Measurements from ENCODE around the gene TRIM72.

TRIM72 gene

GRCh38 chr16:31189412-31189778 is 24.5 kb upstream of the TRIM72 start:
- TF ChIP-seq EZH2phosphoT487 (IDR thresholded peaks at IDR 0.05; ENCODE audit: low read depth) = no peak
- no peak for TF ChIP-seq CTCF (IDR thresholded peaks at IDR 0.05; ENCODE audit: low read depth, low read length)
- no peaks in the 10 kb centered on the region for H3K27me3 ChIP-seq (ENCODE audit: low read depth, low read length)
- H3K27ac ChIP-seq (ENCODE audit: low read length) = no peak overlapping the region
- no peak overlapping the region for H2AFZ ChIP-seq (ENCODE audit: low read depth, low read length)
- 0 out of 2 replicates have a peak, but pooled peaks cover 2% of the 10 kb centered on the region for H3K4me1 ChIP-seq (ENCODE audit: low read length)
- H3K36me3 ChIP-seq (replicated peaks; ENCODE audit: low read depth, low read length) = peaks cover 98% of the 10 kb centered on the region
- peaks cover 97% of the 10 kb centered on the region for H4K20me1 ChIP-seq (ENCODE audit: insufficient read depth, low read length)
- no peak overlapping the region for H3K4me2 ChIP-seq (ENCODE audit: low read length)
- no peaks in the 10 kb centered on the region for H3K9me3 ChIP-seq (ENCODE audit: insufficient read depth, low read length)
- H3K4me3 ChIP-seq (ENCODE audit: low read length) = no peak overlapping the region
- H3K79me2 ChIP-seq (ENCODE audit: low read length) = peaks cover 82% of the 10 kb centered on the region
- no peak overlapping the region for H3K9ac ChIP-seq (ENCODE audit: low read length)

GRCh38 chr16:31190061-31190460 is 23.9 kb upstream of the TRIM72 start:
- no peaks in the 10 kb centered on the region for H3K27me3 ChIP-seq (ENCODE audit: low read depth, low read length)
- H3K79me2 ChIP-seq (ENCODE audit: low read length) = peaks cover 79% of the 10 kb centered on the region
- H3K4me2 ChIP-seq (ENCODE audit: low read length) = no peak overlapping the region
- TF ChIP-seq EZH2phosphoT487 (IDR thresholded peaks at IDR 0.05; ENCODE audit: low read depth) (no peak), CTCF (IDR thresholded peaks at IDR 0.05; ENCODE audit: low read depth, low read length) (no peak)
- H3K4me1 ChIP-seq (ENCODE audit: low read length) = 0 out of 2 replicates have a peak, but pooled peaks cover 2% of the 10 kb centered on the region
- no peak overlapping the region for H3K9ac ChIP-seq (ENCODE audit: low read length)
- H2AFZ ChIP-seq (ENCODE audit: low read depth, low read length) = no peak overlapping the region
- H3K36me3 ChIP-seq (replicated peaks; ENCODE audit: low read depth, low read length) = peaks cover 99% of the 10 kb centered on the region
- peaks cover 97% of the 10 kb centered on the region for H4K20me1 ChIP-seq (ENCODE audit: insufficient read depth, low read length)
- H3K9me3 ChIP-seq (ENCODE audit: insufficient read depth, low read length) = no peaks in the 10 kb centered on the region
- H3K27ac ChIP-seq (ENCODE audit: low read length) = no peak overlapping the region
- no peak overlapping the region for H3K4me3 ChIP-seq (ENCODE audit: low read length)

- no peak overlapping the region for H3K4me3 ChIP-seq (ENCODE audit: low read length)
- H3K27me3 ChIP-seq (ENCODE audit: low read depth, low read length) = no peaks in the 10 kb centered on the region
- no peak overlapping the region for H3K4me2 ChIP-seq (ENCODE audit: low read length)
- H3K27ac ChIP-seq (ENCODE audit: low read length) = no peak overlapping the region
- TF ChIP-seq EZH2phosphoT487 (IDR thresholded peaks at IDR 0.05; ENCODE audit: low read depth) = no peak
- no peak for TF ChIP-seq CTCF (IDR thresholded peaks at IDR 0.05; ENCODE audit: low read depth, low read length)
- H4K20me1 ChIP-seq (ENCODE audit: insufficient read depth, low read length) = peaks cover 94% of the 10 kb centered on the region
- no peaks in the 10 kb centered on the region for H3K9me3 ChIP-seq (ENCODE audit: insufficient read depth, low read length)
- H3K9ac ChIP-seq (ENCODE audit: low read length) = no peak overlapping the region
- 0 out of 2 replicates have a peak, but pooled peaks cover 2% of the 10 kb centered on the region for H3K4me1 ChIP-seq (ENCODE audit: low read length)
- no peak overlapping the region for H2AFZ ChIP-seq (ENCODE audit: low read depth, low read length)
- peaks cover 99% of the 10 kb centered on the region for H3K36me3 ChIP-seq (replicated peaks; ENCODE audit: low read depth, low read length)
- peaks cover 70% of the 10 kb centered on the region for H3K79me2 ChIP-seq (ENCODE audit: low read length)
Measured at GRCh38 chr16:31190818-31191444, 23.0 kb upstream of the TRIM72 start.

DNA sequence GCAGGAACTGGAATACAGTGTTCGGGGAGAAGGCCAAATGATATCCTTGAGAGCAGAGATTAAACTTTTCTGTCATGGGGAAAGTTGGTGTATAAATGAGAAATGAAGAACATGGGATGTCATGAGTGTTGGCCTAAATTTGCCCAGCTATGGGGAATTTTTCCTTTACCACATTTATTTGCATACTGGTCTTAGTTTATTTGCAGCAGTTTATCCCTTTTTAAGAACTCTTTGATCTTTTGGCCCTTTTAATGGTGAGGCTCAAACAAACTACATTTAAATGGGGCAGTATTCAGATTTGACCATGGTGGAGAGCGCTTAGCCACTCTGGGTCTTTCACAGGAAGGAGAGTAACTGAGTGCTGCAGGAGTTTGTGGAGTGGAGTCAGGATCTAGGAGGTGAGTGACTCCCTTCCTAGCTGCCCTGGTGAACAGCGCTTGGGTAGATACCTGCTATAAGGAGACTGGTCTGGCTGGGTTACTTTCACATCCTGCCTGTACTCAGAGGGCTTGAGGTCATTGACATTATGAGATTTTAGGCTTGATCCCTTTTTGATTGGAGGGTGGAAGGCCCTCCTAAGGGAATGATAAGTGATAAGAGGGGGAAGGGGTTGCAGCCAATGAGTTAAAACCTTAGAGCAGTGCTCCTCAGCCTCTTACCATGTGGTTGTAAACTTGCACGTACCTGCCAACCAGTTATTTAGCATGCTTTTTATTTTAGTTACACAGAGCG is 22.1 kb upstream of the TRIM72 start:
- peaks cover 94% of the 10 kb centered on the region for H3K36me3 ChIP-seq (replicated peaks; ENCODE audit: low read depth, low read length)
- no peak overlapping the region for H2AFZ ChIP-seq (ENCODE audit: low read depth, low read length)
- H3K4me1 ChIP-seq (ENCODE audit: low read length) = 0 out of 2 replicates have a peak, but pooled peaks cover 2% of the 10 kb centered on the region
- H3K9ac ChIP-seq (ENCODE audit: low read length) = no peak overlapping the region
- no peak overlapping the region for H3K4me2 ChIP-seq (ENCODE audit: low read length)
- TF ChIP-seq CTCF (IDR thresholded peaks at IDR 0.05; ENCODE audit: low read depth, low read length) (no peak), EZH2phosphoT487 (IDR thresholded peaks at IDR 0.05; ENCODE audit: low read depth) (no peak)
- no peaks in the 10 kb centered on the region for H3K27me3 ChIP-seq (ENCODE audit: low read depth, low read length)
- no peak overlapping the region for H3K27ac ChIP-seq (ENCODE audit: low read length)
- peaks cover 61% of the 10 kb centered on the region for H3K79me2 ChIP-seq (ENCODE audit: low read length)
- H3K9me3 ChIP-seq (ENCODE audit: insufficient read depth, low read length) = no peaks in the 10 kb centered on the region
- no peak overlapping the region for H3K4me3 ChIP-seq (ENCODE audit: low read length)
- peaks cover 89% of the 10 kb centered on the region for H4K20me1 ChIP-seq (ENCODE audit: insufficient read depth, low read length)
